ENCODE results near the gene CLASP1.

GRCh38 chr2:121491518-121491917 lies 157.7 kb downstream of the CLASP1 start:
- TF ChIP-seq, protein P1, sequence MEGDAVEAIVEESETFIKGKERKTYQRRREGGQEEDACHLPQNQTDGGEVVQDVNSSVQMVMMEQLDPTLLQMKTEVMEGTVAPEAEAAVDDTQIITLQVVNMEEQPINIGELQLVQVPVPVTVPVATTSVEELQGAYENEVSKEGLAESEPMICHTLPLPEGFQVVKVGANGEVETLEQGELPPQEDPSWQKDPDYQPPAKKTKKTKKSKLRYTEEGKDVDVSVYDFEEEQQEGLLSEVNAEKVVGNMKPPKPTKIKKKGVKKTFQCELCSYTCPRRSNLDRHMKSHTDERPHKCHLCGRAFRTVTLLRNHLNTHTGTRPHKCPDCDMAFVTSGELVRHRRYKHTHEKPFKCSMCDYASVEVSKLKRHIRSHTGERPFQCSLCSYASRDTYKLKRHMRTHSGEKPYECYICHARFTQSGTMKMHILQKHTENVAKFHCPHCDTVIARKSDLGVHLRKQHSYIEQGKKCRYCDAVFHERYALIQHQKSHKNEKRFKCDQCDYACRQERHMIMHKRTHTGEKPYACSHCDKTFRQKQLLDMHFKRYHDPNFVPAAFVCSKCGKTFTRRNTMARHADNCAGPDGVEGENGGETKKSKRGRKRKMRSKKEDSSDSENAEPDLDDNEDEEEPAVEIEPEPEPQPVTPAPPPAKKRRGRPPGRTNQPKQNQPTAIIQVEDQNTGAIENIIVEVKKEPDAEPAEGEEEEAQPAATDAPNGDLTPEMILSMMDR (IDR thresholded peaks at IDR 0.05), result no peak
- TF ChIP-seq POLR2AphosphoS5 (IDR thresholded peaks at IDR 0.05) (no peak), EP300 (IDR thresholded peaks at IDR 0.05) (no peak)

Data from sigmoid colon (tissue), 4 donors.